Measurements from ENCODE around the gene CYP27A1. TPM values are rescaled to one million over a fixed set of nuclear protein-coding genes. Genes with fewer than 3 reads are reported as not detected.

Gene CYP27A1
- total and polyA plus RNA-seq, 9 of the 15 experiments (the other 6 are each of a cell fraction or from before 2014, with no cell fraction given) = 0.20 TPM; not detected in 8

DNA sequence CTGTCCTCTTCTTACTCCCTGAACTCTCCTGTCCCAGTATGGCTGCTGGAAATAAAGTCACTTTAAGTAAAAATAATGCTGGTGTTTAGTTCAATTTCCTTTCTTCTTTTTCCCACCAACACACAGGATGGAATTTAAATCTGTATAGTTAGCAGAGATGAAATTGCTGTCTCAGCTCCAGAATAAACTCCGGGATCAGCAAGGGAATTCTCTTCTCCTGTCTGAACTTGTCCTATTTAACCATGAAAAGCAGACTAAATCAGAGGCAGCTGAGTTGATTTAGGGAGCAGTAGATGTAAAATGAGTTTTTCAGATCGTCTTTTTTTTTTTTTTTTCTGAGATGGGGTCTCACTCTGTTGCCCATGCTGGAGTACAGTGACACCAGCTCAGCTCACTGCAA, 45.4 kb upstream of the CYP27A1 start:
- peaks cover 16% of the 10 kb centered on the region; the same call in 2 of the 3 replicates for H3K79me2 ChIP-seq (ENCODE audit: control insufficient read depth, insufficient read depth, low read length)
- DNase-seq (ENCODE audit: extremely low read depth in 1 of 4, low spot score in 3 of 4) (no peak), FAIRE-seq (no peak), ATAC-seq (no peak)
- 61% methylated on average over 2 of the region's 2 CpGs for WGBS (ENCODE audit: insufficient coverage, low coverage, missing lambda C conversion rate)
- H3K36me3 ChIP-seq (ENCODE audit: control insufficient read depth, insufficient read depth, low read length) = peaks cover 55% of the 10 kb centered on the region; the same call in 2 of the 3 replicates
- ChIA-PET POLR2A (interaction anchor here (0.5 to 1.5 kb wide), 3 partner anchors 15 to 74 kb away, joined by 3 to 5 read pairs (median 4); no protein-coding TSS in a partner anchor), CTCF (ENCODE audit: low intra/inter-chr PET ratio) (no interaction called here)
- H3K27me3 ChIP-seq (ENCODE audit: control insufficient read depth in 2 of 2, insufficient read depth in 2 of 2, low read length in 2 of 2) = no peaks in the 10 kb centered on the region
- H3K9me1 ChIP-seq (ENCODE audit: control insufficient read depth, insufficient read depth, low read length) = no peaks in the 10 kb centered on the region
- no peak overlapping the region for H3K27ac ChIP-seq (ENCODE audit: extremely low read depth, low read depth, low read length)
- no peak overlapping the region for H3K4me3 ChIP-seq
- H3K4me2 ChIP-seq (ENCODE audit: insufficient read depth, low read length) = no peak overlapping the region
- peaks cover 12% of the 10 kb centered on the region; the same call in 1 of the 2 replicates for H4K20me1 ChIP-seq (replicated peaks; ENCODE audit: control insufficient read depth, insufficient read depth, low read length)
- intact Hi-C loops (cut with micrococcal nuclease) (no loop called here), in situ Hi-C loops (cut with MboI) (no loop called here)
- no peaks in the 10 kb centered on the region for H3K9me3 ChIP-seq (replicated peaks; ENCODE audit: control insufficient read depth, insufficient read depth, low read depth, low read length)
- no peak overlapping the region for H2AFZ ChIP-seq (ENCODE audit: low read depth, low read length)
- no peak for TF ChIP-seq ZNF778 (CRISPR knock-in tag; IDR thresholded peaks at IDR 0.05)
- TF ChIP-seq NFXL1 (CRISPR knock-in tag; IDR thresholded peaks at IDR 0.05) = no peak
- no peak for TF ChIP-seq ZNF175 (CRISPR knock-in tag; IDR thresholded peaks at IDR 0.05; ENCODE audit: low read depth)
- TF ChIP-seq, protein P1, sequence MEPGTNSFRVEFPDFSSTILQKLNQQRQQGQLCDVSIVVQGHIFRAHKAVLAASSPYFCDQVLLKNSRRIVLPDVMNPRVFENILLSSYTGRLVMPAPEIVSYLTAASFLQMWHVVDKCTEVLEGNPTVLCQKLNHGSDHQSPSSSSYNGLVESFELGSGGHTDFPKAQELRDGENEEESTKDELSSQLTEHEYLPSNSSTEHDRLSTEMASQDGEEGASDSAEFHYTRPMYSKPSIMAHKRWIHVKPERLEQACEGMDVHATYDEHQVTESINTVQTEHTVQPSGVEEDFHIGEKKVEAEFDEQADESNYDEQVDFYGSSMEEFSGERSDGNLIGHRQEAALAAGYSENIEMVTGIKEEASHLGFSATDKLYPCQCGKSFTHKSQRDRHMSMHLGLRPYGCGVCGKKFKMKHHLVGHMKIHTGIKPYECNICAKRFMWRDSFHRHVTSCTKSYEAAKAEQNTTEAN (CRISPR knock-in tag; IDR thresholded peaks at IDR 0.05) = no peak
- TF ChIP-seq ZNF589 (CRISPR knock-in tag; IDR thresholded peaks at IDR 0.05; ENCODE audit: low read depth) = no peak
- TF ChIP-seq, protein P2, sequence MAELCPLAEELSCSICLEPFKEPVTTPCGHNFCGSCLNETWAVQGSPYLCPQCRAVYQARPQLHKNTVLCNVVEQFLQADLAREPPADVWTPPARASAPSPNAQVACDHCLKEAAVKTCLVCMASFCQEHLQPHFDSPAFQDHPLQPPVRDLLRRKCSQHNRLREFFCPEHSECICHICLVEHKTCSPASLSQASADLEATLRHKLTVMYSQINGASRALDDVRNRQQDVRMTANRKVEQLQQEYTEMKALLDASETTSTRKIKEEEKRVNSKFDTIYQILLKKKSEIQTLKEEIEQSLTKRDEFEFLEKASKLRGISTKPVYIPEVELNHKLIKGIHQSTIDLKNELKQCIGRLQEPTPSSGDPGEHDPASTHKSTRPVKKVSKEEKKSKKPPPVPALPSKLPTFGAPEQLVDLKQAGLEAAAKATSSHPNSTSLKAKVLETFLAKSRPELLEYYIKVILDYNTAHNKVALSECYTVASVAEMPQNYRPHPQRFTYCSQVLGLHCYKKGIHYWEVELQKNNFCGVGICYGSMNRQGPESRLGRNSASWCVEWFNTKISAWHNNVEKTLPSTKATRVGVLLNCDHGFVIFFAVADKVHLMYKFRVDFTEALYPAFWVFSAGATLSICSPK (IDR thresholded peaks at IDR 0.05; ENCODE audit: borderline replicate concordance) = no peak
- no peak for TF ChIP-seq CBX1 (IDR thresholded peaks at IDR 0.05; ENCODE audit: low read depth)
- no peak for TF ChIP-seq MAFF (IDR thresholded peaks at IDR 0.05; ENCODE audit: low read length)
- no peak for TF ChIP-seq ZNF3 (CRISPR knock-in tag; IDR thresholded peaks at IDR 0.05)
- TF ChIP-seq ZBTB7A (IDR thresholded peaks at IDR 0.05; ENCODE audit: borderline replicate concordance, control insufficient read depth, low read depth, low read length) = no peak
- H3K4me1 ChIP-seq (replicated peaks in 1 of 2; ENCODE audit: control insufficient read depth in 2 of 2, insufficient read depth in 2 of 2, low read length in 2 of 2) = peaks cover 0 to 4% of the 10 kb centered on the region in 2 experiments; a peak in 3 of 5 replicates
- no TSS peak for BruUV-seq (replicated peaks)
- H3K9ac ChIP-seq (ENCODE audit: insufficient read depth in 1 of 2, low read depth in 2 of 2, low read length in 2 of 2) = no peak overlapping the region

Data from K562 (cell line).